Liver (tissue), 9 donors: ENCODE results near the gene HHIPL1. TPM values are rescaled to one million over a fixed set of nuclear protein-coding genes. Genes with fewer than 3 reads are reported as not detected.

ENCODE experiments used
- DNase-seq: peaks from one replicate; pipeline ENCODE4 v3.0.0-alpha.2; 2017; ENCODE audit warnings: low spot score
- H3K27ac ChIP-seq, 2 donors: one replicate each; pipeline ENCODE4 v1.7.0; 2013; ENCODE audit warnings: inconsistent platforms in 2 of 2, low read length in 2 of 2, control low read depth in 1 of 2, low read depth in 1 of 2, mild to moderate bottlenecking in 1 of 2
- H3K27me3 ChIP-seq, 4 donors: one replicate each; pipeline versions ENCODE4 v1.6.1 to v1.7.0; 2013; ENCODE audit warnings: low read length in 3 of 4, inconsistent platforms in 1 of 4, mild to moderate bottlenecking in 1 of 4, moderate library complexity in 1 of 4; ENCODE audit not compliant: control insufficient read depth in 4 of 4, insufficient read depth in 4 of 4
- H3K36me3 ChIP-seq, 4 donors: one replicate each; pipeline versions ENCODE4 v1.6.1 to v1.7.0; 2013; ENCODE audit warnings: low read length in 3 of 4, mild to moderate bottlenecking in 3 of 4, low read depth in 1 of 4, moderate library complexity in 1 of 4; ENCODE audit not compliant: control insufficient read depth in 4 of 4, insufficient read depth in 3 of 4
- H3K4me1 ChIP-seq, 4 donors: one replicate each; pipeline versions ENCODE4 v1.6.1 to v1.7.0; 2013; ENCODE audit warnings: low read length in 3 of 4, mild to moderate bottlenecking in 3 of 4, moderate library complexity in 1 of 4; ENCODE audit not compliant: control insufficient read depth in 4 of 4, insufficient read depth in 4 of 4
- H3K4me3 ChIP-seq, 3 donors: one replicate each; pipeline versions ENCODE4 v1.6.1 to v1.7.0; 2013; ENCODE audit warnings: low read length in 3 of 3, control low read depth in 1 of 3, low read depth in 1 of 3, mild to moderate bottlenecking in 1 of 3
- H3K9ac ChIP-seq, 2 donors: one replicate each; pipeline ENCODE4 v1.7.0; 2013; ENCODE audit warnings: low read length in 2 of 2, mild to moderate bottlenecking in 2 of 2, moderate library complexity in 2 of 2, control low read depth in 1 of 2, low read depth in 1 of 2
- H3K9me3 ChIP-seq, 4 donors: one replicate each; pipeline versions ENCODE4 v1.6.1 to v1.7.0; 2013; ENCODE audit warnings: low read length in 3 of 4; ENCODE audit not compliant: control insufficient read depth in 4 of 4
- ATF3 ChIP-seq: IDR thresholded peaks from 2 replicates; pipeline ENCODE4 v1.6.1; 2016; ENCODE audit warnings: antibody characterized with exemption
- CTCF ChIP-seq: fragments of 150-350 bp; IDR thresholded peaks from 2 replicates; pipeline ENCODE4 v1.5.1; 2017; ENCODE audit warnings: improper control_type of control experiment, low read depth, low read length; ENCODE audit not compliant: missing input control
- EGR1 ChIP-seq, 2 donors: IDR thresholded peaks; 2 replicates each; pipeline ENCODE4 v1.6.1; 2016 to 2018; ENCODE audit warnings: antibody characterized with exemption in 2 of 2, low read depth in 2 of 2
- FOXA2 ChIP-seq: IDR thresholded peaks from 2 replicates; pipeline ENCODE4 v1.6.1; 2016; ENCODE audit warnings: antibody characterized with exemption
- GABPA ChIP-seq, 2 donors: IDR thresholded peaks in 1 of 2; conservative IDR thresholded peaks in 1 of 2; 2 replicates each; pipeline ENCODE4 v1.6.1; 2016; ENCODE audit warnings: antibody characterized with exemption in 2 of 2, mild to moderate bottlenecking in 1 of 2, moderate library complexity in 1 of 2
- HNF4A ChIP-seq, 2 donors: conservative IDR thresholded peaks; 2 replicates each; pipeline ENCODE4 v1.6.1; 2016; ENCODE audit warnings: antibody characterized with exemption in 2 of 2, mild to moderate bottlenecking in 2 of 2
- MAX ChIP-seq: IDR thresholded peaks from 2 replicates; pipeline ENCODE4 v1.6.1; 2016; ENCODE audit warnings: antibody characterized with exemption
- NR2F2 ChIP-seq: IDR thresholded peaks from 2 replicates; pipeline ENCODE4 v1.6.1; 2016; ENCODE audit warnings: antibody characterized with exemption
- RAD21 ChIP-seq, 2 donors: IDR thresholded peaks; 2 replicates each; pipeline ENCODE4 v1.6.1; 2016; ENCODE audit warnings: antibody characterized with exemption in 2 of 2, mild to moderate bottlenecking in 2 of 2
- SP1 ChIP-seq: IDR thresholded peaks from 2 replicates; pipeline ENCODE4 v1.6.1; 2018; ENCODE audit warnings: antibody characterized with exemption, mild to moderate bottlenecking
- TAF1 ChIP-seq: conservative IDR thresholded peaks from 2 replicates; pipeline ENCODE4 v1.6.1; 2016; ENCODE audit warnings: antibody characterized with exemption, mild to moderate bottlenecking
- ZBTB33 ChIP-seq: IDR thresholded peaks from 2 replicates; pipeline ENCODE4 v1.6.1; 2016; ENCODE audit warnings: antibody characterized with exemption
- WGBS: extraction: QIAGEN DNeasy Blood & Tissue Kit; methylation state at CpG from one replicate; pipeline ENCODE4 v1.1.7; 2013; 5-methylcytosine and 5-hydroxymethylcytosine counted together
- polyA plus RNA-seq, 2 donors: library from polyadenylated mRNA; stranded (reverse) in 1 of 2; unstranded in 1 of 2; fragments of 200-250 nt in 1 of 2; fragments of >200 nt in 1 of 2; fragmentation: Nextera tagmentation in 1 of 2; extraction: Ambion mirVana in 1 of 2; gene quantifications; one replicate each; pipeline versions ENCODE4 v1.2.1 to v1.2.3, GENCODE V29; 2013 to 2015
- total RNA-seq, 2 donors: library from RNA; depleted of rRNA; stranded (reverse); fragments of >200 nt; gene quantifications; one replicate each; pipeline ENCODE4 v1.2.3, GENCODE V29; 2014
- donor health status: healthy.
- donor health status: healthy.
- donor health status: healthy.
- donor health status: healthy.
- donor health status: healthy.

The HHIPL1 gene
- total and polyA plus RNA-seq, 4 donors = 0.96 to 1.7 (median 1.0) TPM

GRCh38 chr14:99643343-99643742 lies 1.6 kb upstream of the HHIPL1 start (continued):
- TF ChIP-seq CTCF (no peak), RAD21 (IDR thresholded peaks at IDR 0.05) (no peak), ZBTB33 (no peak), HNF4A (conservative IDR thresholded peaks at IDR 0.05) (no peak), GABPA (IDR thresholded peaks at IDR 0.05 in 1 of 2, conservative IDR thresholded peaks at IDR 0.05 in 1 of 2) (no peak), SP1 (no peak), FOXA2 (no peak)

- WGBS = 92% methylated on average over 11 of the region's 11 CpGs
- Histone ChIP-seq H3K36me3 (no peaks in the 10 kb centered on the region), H3K9ac (no peak overlapping the region), H3K9me3 (no peaks in the 10 kb centered on the region), H3K27ac (no peak overlapping the region), H3K4me3 (no peak overlapping the region), H3K4me1 (peaks cover 2 to 12% (median 7%) of the 10 kb centered on the region in 4 donors), H3K27me3 (no peaks in the 10 kb centered on the region)
- no peak for DNase-seq
- no peak for TF ChIP-seq EGR1 (IDR thresholded peaks at IDR 0.05; ENCODE audit: low read depth in 2 of 2)
- TF ChIP-seq NR2F2 = no peak
- TF ChIP-seq HNF4A (conservative IDR thresholded peaks at IDR 0.05) = no peak
Observed at GRCh38 chr14:99644035-99644587, 818 bp upstream of the HHIPL1 start.

- peak overlapping the region in 1 of 3 donors; percentile 55 for H3K4me3 ChIP-seq
- H3K9ac ChIP-seq = no peak overlapping the region
- H3K9me3 ChIP-seq = no peaks in the 10 kb centered on the region
- 45% methylated on average over 32 of the region's 32 CpGs for WGBS
- H3K4me1 ChIP-seq = peaks cover 2 to 12% (median 7%) of the 10 kb centered on the region in 4 donors
- DNase-seq = no peak
- no peaks in the 10 kb centered on the region for H3K27me3 ChIP-seq
- no peaks in the 10 kb centered on the region for H3K36me3 ChIP-seq
- no peak overlapping the region for H3K27ac ChIP-seq
- TF ChIP-seq SP1 (no peak), ATF3 (no peak), MAX (no peak), FOXA2 (no peak), RAD21 (IDR thresholded peaks at IDR 0.05) (no peak), HNF4A (conservative IDR thresholded peaks at IDR 0.05) (no peak), CTCF (no peak), TAF1 (no peak)
Observed at GRCh38 chr14:99645545-99646505, 896 bp downstream of the HHIPL1 start.
